GM12892 (cell line): ENCODE results near the gene ATP11A.

Experiments
- POLR2A ChIP-seq: IDR thresholded peaks from 2 replicates; pipeline ENCODE4 v1.6.1; 2011; ENCODE audit warnings: low read depth, low read length, control low read depth
- TAF1 ChIP-seq: IDR thresholded peaks from 2 replicates; pipeline ENCODE4 v1.6.1; 2011; ENCODE audit warnings: low read depth, mild to moderate bottlenecking, control low read depth, low read length, borderline replicate concordance

DNA sequence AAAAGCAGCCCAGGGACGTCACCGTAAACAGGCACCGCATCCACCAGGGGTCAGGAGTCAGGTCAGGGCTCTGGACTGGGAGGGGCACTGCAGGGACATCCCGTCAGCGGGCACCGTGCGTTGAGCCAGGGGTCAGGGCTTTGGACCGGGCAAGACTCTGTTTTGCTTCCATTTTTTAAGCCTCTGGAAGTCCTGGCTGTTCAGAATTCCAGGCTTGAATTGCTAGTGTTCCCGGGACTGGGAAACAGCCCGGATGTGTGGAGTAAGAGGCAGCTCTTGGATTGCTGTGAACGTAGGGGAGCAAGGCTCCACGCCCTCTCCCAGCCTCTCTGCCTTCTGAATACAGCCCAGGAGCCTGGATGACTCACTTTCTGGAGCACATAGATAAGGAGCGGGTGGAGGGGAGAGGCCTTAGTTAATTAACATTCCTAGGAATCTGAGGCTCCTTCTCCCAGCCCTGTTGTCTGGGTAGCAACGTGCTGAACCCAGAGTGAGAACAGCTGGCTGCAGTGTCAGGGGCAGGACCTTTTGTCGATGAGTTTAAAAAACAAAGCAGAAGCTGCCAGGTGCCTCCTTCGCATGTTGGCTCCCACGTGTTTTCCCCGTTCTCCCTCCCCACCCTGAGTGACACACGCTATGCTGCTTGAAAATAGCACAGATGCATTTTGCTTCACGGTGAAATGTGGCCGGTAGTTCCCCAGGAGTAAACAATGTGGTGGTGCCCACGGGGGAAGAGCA lies 21.9 kb downstream of the ATP11A start:
- TF ChIP-seq TAF1 = no peak
- TF ChIP-seq POLR2A = no peak
